B cell (primary cell): Measurements from ENCODE around the gene ALKBH4. TPM values are rescaled to one million over a fixed set of nuclear protein-coding genes. Genes with fewer than 3 reads are reported as not detected.
A peak's percentile ranks its signal among the peaks of the same experiment; 100 is the strongest.

Source experiments
- ATAC-seq: fragments of 200-7000 bp; cut with Tn5 transposase; one replicate; pipeline ENCODE4 v1.10.0; 2021; ENCODE audit warnings: low read depth, mild to moderate bottlenecking, moderate number of reproducible peaks, moderate library complexity
- CTCF ChIA-PET: fragments of 350-600 bp; sonication (Branson Sonifier 250); formaldehyde crosslinking; loops from one replicate; lab custom pipeline; 2021; ENCODE audit warnings: antibody characterized with exemption, inconsistent platforms; lab: Charles Lee
- POLR2A ChIA-PET: fragments of 350-600 bp; sonication (Branson Sonifier 250); formaldehyde crosslinking; loops from one replicate; lab custom pipeline; 2021; ENCODE audit warnings: antibody characterized with exemption; lab: Charles Lee
- DNase-seq: peaks from one replicate; pipeline ENCODE4 v3.0.0; 2013
- H2AFZ ChIP-seq: 2 replicates; pipeline ENCODE4 v1.6.1; 2012; ENCODE audit warnings: mild to moderate bottlenecking, low read depth, low read length; ENCODE audit not compliant: insufficient read depth, poor library complexity, severe bottlenecking
- H3K27ac ChIP-seq, 2 donors: 1 replicate in 1 of 2; 2 replicates in 1 of 2; pipeline ENCODE4 v1.5.1; 2012 to 2013; ENCODE audit warnings: low read length in 2 of 2, mild to moderate bottlenecking in 2 of 2, moderate library complexity in 1 of 2
- H3K27me3 ChIP-seq, 4 experiments: fragments of 200-600 bp in 1 of 4; sonication (generic) in 1 of 4; replicated peaks in 1 of 4; 1 replicate in 2 of 4; 2 replicates in 2 of 4; pipeline versions ENCODE4 v1.6.1 to v1.7.0; 2013 to 2016; ENCODE audit warnings: low read length in 3 of 4, mild to moderate bottlenecking in 2 of 4, mixed read lengths in 1 of 4, moderate library complexity in 1 of 4; ENCODE audit not compliant: insufficient read depth in 4 of 4, control insufficient read depth in 3 of 4; ENCODE audit errors: control extremely low read depth in 1 of 4
- H3K36me3 ChIP-seq, 2 experiments: replicated peaks in 1 of 2; 1 replicate in 1 of 2; 2 replicates in 1 of 2; pipeline versions ENCODE4 v1.6.1 to v1.7.1; 2013; ENCODE audit warnings: low read length in 1 of 2; ENCODE audit not compliant: insufficient read depth in 2 of 2, control insufficient read depth in 1 of 2; ENCODE audit errors: control extremely low read depth in 1 of 2, extremely low read depth in 1 of 2
- H3K4me1 ChIP-seq, 2 donors: fragments of 200-600 bp in 1 of 2; sonication (generic) in 1 of 2; 1 replicate in 1 of 2; 2 replicates in 1 of 2; pipeline versions ENCODE4 v1.5.1 to v1.6.1; 2013 to 2017; ENCODE audit warnings: low read length in 2 of 2; ENCODE audit not compliant: control insufficient read depth in 2 of 2, insufficient read depth in 2 of 2
- H3K4me2 ChIP-seq: replicated peaks from 2 replicates; pipeline ENCODE3; 2012; ENCODE audit warnings: mild to moderate bottlenecking, low read depth, low read length; ENCODE audit not compliant: poor library complexity, severe bottlenecking
- H3K4me3 ChIP-seq, 5 experiments: fragments of 200-600 bp in 1 of 5; sonication (generic) in 1 of 5; 1 replicate in 3 of 5; 2 replicates in 2 of 5; pipeline versions ENCODE4 v1.5.1 to v1.7.0; 2011 to 2016; ENCODE audit warnings: low read length in 4 of 5, mild to moderate bottlenecking in 4 of 5, low read depth in 2 of 5, control low read depth in 1 of 5, moderate library complexity in 1 of 5; ENCODE audit not compliant: insufficient read depth in 1 of 5; ENCODE audit errors: control extremely low read depth in 1 of 5, extremely low read depth in 1 of 5
- H3K79me2 ChIP-seq: fragments of 200-600 bp; sonication (generic); one replicate; pipeline ENCODE4 v1.6.0; 2016; ENCODE audit warnings: low read length; ENCODE audit not compliant: control insufficient read depth, insufficient read depth
- H3K9ac ChIP-seq: fragments of 200-600 bp; sonication (generic); 2 replicates; pipeline ENCODE4 v1.6.1; 2017; ENCODE audit warnings: mild to moderate bottlenecking, low read length, moderate library complexity
- H3K9me3 ChIP-seq, 3 donors: one replicate each; pipeline versions ENCODE4 v1.6.1 to v1.7.1; 2013; ENCODE audit warnings: low read length in 2 of 3; ENCODE audit not compliant: control insufficient read depth in 2 of 3, insufficient read depth in 1 of 3; ENCODE audit errors: control extremely low read depth in 1 of 3
- H4K20me1 ChIP-seq: 2 replicates; pipeline ENCODE4 v1.6.0; 2012; ENCODE audit warnings: mild to moderate bottlenecking, low read length; ENCODE audit not compliant: insufficient read depth, control insufficient read depth, poor library complexity, severe bottlenecking
- H3K27ac Mint-ChIP-seq: one replicate; pipeline ENCODE4 v1.8.0; 2021; ENCODE audit warnings: mixed read lengths
- H3K27me3 Mint-ChIP-seq: one replicate; pipeline ENCODE4 v1.8.0; 2021; ENCODE audit warnings: mixed read lengths
- H3K4me1 Mint-ChIP-seq: one replicate; pipeline ENCODE4 v1.8.0; 2021; ENCODE audit warnings: mixed read lengths
- H3K4me3 Mint-ChIP-seq: one replicate; pipeline ENCODE4 v1.8.0; 2021; ENCODE audit warnings: mixed read lengths
- H3K9me3 Mint-ChIP-seq: one replicate; pipeline ENCODE4 v1.8.0; 2022; ENCODE audit warnings: mixed read lengths; ENCODE audit not compliant: insufficient read depth
- EZH2 ChIP-seq: IDR thresholded peaks from 2 replicates; pipeline ENCODE4 v1.6.1; 2012; ENCODE audit warnings: borderline replicate concordance, low read depth, mild to moderate bottlenecking, moderate library complexity, low read length; ENCODE audit not compliant: insufficient read depth, poor library complexity, severe bottlenecking
- WGBS: methylation state at CpG from one replicate; pipeline ENCODE4 v1.1.5; 2013; ENCODE audit warnings: missing lambda C conversion rate; ENCODE audit not compliant: insufficient coverage; 5-methylcytosine and 5-hydroxymethylcytosine counted together
- intact Hi-C: fragments of 100-400 bp; cut with micrococcal nuclease; formaldehyde crosslinking; loops from one replicate; pipeline ENCODE4 v1.10.0; 2022
- polyA plus RNA-seq: library from polyadenylated mRNA; depleted of rRNA; stranded (reverse); fragments of >200 nt; gene quantifications from 2 replicates; pipeline ENCODE4 v1.2.3, GENCODE V29; 2012
- total RNA-seq, 2 donors: library from RNA; stranded (reverse); fragments of 120-200 nt in 1 of 2; gene quantifications; 1 replicate in 1 of 2; 2 replicates in 1 of 2; pipeline versions ENCODE4 v1.2.3 to v1.2.4, GENCODE V29; 2013 to 2022
- TF ChIP-seq, protein P1 (sequence below): fragments of 200-600 bp; IDR thresholded peaks from one replicate; pipeline ENCODE4 v1.8.0; 2022; ENCODE audit warnings: antibody characterized with exemption, mild to moderate bottlenecking

ALKBH4 gene
- total and polyA plus RNA-seq, 2 donors (not counting 1 experiment from before 2014, with no cell fraction given) = 6.2 to 8.6 TPM

DNA sequence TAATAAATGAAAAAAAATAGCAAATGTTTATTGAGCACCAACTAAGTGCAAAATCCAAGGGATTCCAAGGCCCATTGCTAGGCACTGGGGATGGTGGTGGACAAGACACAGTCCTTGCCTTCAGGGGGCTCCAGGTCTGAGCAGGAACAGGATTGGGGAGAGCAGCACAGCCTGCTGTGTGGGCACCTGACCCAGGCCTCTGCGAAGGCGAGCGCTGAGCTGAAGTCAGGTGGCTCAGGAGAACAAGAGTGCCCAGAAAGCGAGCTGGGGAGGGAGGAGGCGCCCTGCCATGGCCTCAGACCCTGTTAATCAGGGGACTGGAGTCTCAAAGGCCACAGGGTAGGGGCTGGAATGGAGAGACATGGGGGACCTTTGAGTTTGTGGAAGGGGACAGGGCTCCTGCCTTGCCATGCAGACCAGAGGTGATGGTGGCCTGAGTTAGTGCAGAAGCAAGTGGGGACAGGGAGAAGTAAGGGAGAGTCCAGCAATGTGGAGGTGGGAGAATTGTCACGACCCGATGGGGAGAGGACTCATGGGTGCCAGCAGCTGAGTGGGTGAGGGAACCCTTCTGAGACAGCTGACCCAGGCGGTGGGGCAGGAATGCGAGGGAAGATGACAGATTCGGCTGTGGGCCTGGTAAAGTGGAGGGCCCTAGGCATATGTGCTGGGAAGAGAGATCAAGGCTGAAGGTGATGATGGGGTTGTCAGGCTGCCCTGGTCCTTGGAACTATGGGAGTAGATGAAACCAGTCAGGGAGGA is 35.3 kb downstream of the ALKBH4 start:
- ChIA-PET POLR2A (interaction anchor here (0.7 to 13.6 kb wide), 3 partner anchors 9 to 12 kb away, joined by 3 to 223 read pairs (median 13); no protein-coding TSS in a partner anchor), CTCF (interaction anchor here (1.4 to 46.3 kb wide), 3 partner anchors 18 to 21 kb away, joined by 3 to 1182 read pairs (median 3); no protein-coding TSS in a partner anchor)
- H3K4me3 Mint-ChIP-seq = peak overlapping the region; percentile 67
- intact Hi-C loops = loop anchor here (10.0 kb wide), 1 partner anchor 125 kb away; no protein-coding TSS in a partner anchor
- H3K4me1 Mint-ChIP-seq = peaks cover 78% of the 10 kb centered on the region
- no peaks in the 10 kb centered on the region for H4K20me1 ChIP-seq
- no peaks in the 10 kb centered on the region for H3K36me3 ChIP-seq
- H3K27ac Mint-ChIP-seq = peak overlapping the region; percentile 96
- H3K4me3 ChIP-seq = no peak overlapping the region
- H3K9me3 ChIP-seq = peaks cover 0 to 8% (median 0%) of the 10 kb centered on the region in 3 donors
- WGBS = 100% methylated on average over 10 of the region's 10 CpGs
- TF ChIP-seq, protein P1, sequence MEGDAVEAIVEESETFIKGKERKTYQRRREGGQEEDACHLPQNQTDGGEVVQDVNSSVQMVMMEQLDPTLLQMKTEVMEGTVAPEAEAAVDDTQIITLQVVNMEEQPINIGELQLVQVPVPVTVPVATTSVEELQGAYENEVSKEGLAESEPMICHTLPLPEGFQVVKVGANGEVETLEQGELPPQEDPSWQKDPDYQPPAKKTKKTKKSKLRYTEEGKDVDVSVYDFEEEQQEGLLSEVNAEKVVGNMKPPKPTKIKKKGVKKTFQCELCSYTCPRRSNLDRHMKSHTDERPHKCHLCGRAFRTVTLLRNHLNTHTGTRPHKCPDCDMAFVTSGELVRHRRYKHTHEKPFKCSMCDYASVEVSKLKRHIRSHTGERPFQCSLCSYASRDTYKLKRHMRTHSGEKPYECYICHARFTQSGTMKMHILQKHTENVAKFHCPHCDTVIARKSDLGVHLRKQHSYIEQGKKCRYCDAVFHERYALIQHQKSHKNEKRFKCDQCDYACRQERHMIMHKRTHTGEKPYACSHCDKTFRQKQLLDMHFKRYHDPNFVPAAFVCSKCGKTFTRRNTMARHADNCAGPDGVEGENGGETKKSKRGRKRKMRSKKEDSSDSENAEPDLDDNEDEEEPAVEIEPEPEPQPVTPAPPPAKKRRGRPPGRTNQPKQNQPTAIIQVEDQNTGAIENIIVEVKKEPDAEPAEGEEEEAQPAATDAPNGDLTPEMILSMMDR = no peak
- no peak for TF ChIP-seq EZH2
- H3K27me3 ChIP-seq = no peaks in the 10 kb centered on the region
- DNase-seq (no peak), ATAC-seq (no peak)
- no peaks in the 10 kb centered on the region for H3K27me3 Mint-ChIP-seq
- H3K27ac ChIP-seq = peak overlapping the region; percentile 38 to 100
- H3K9ac ChIP-seq = no peak overlapping the region
- H3K9me3 Mint-ChIP-seq = no peaks in the 10 kb centered on the region
- no peak overlapping the region for H2AFZ ChIP-seq
- peak overlapping the region; percentile 13 for H3K4me2 ChIP-seq
- peaks cover 85 to 91% of the 10 kb centered on the region in 2 donors for H3K4me1 ChIP-seq
- peaks cover 41% of the 10 kb centered on the region for H3K79me2 ChIP-seq
